HuH-7 (cell line): Measurements from ENCODE around the gene TECPR1.

ENCODE experiments used
- DNase-seq: peaks from one replicate; pipeline ENCODE4 v3.0.0; 2011; ENCODE audit warnings: low spot score

TECPR1 gene

GRCh38 chr7:98242934-98243333, 9.1 kb downstream of the TECPR1 start:
- DNase-seq = no peak

- DNase-seq = no peak
Observed at GRCh38 chr7:98242342-98242741, 9.7 kb downstream of the TECPR1 start.

- no peak for DNase-seq
Observed at GRCh38 chr7:98241674-98242241, 10.3 kb downstream of the TECPR1 start.

- DNase-seq = peak; percentile 97
Observed at GRCh38 chr7:98240961-98241673, 10.9 kb downstream of the TECPR1 start.

GRCh38 chr7:98238976-98239375, 13.1 kb downstream of the TECPR1 start:
- no peak for DNase-seq

- DNase-seq = no peak
Observed at GRCh38 chr7:98238076-98238475, 14.0 kb downstream of the TECPR1 start.

GRCh38 chr7:98236355-98237185, 15.5 kb downstream of the TECPR1 start:
- no peak for DNase-seq

GRCh38 chr7:98235901-98236300, 16.1 kb downstream of the TECPR1 start:
- no peak for DNase-seq

- no peak for DNase-seq
Observed at GRCh38 chr7:98234429-98235147, 17.4 kb downstream of the TECPR1 start.

GRCh38 chr7:98233219-98234070, 18.6 kb downstream of the TECPR1 start:
- no peak for DNase-seq

- no peak for DNase-seq
Observed at GRCh38 chr7:98232799-98233198, 19.2 kb downstream of the TECPR1 start.

- no peak for DNase-seq
Observed at GRCh38 chr7:98232263-98232585, 19.8 kb downstream of the TECPR1 start.

- no peak for DNase-seq
Observed at GRCh38 chr7:98231493-98232262, 20.4 kb downstream of the TECPR1 start.

GRCh38 chr7:98230746-98231471, 21.1 kb downstream of the TECPR1 start:
- no peak for DNase-seq

- DNase-seq = no peak
Observed at GRCh38 chr7:98229991-98230745, 21.9 kb downstream of the TECPR1 start.

- no peak for DNase-seq
Observed at GRCh38 chr7:98229441-98229840, 22.6 kb downstream of the TECPR1 start.

- no peak for DNase-seq
Observed at GRCh38 chr7:98228801-98229200, 23.2 kb downstream of the TECPR1 start.

GRCh38 chr7:98227939-98228338, 24.1 kb downstream of the TECPR1 start:
- DNase-seq = peak; percentile 76

GRCh38 chr7:98225913-98226614, 26.0 kb downstream of the TECPR1 start:
- DNase-seq = no peak
